NCI-H2196 (cell line): Measurements from ENCODE around the gene RABGAP1.

Experiments
- DNase-seq: peaks from one replicate; lab custom pipeline; 2025; ENCODE audit not compliant: unreplicated experiment; lab: John Stamatoyannopoulos, UW

Gene RABGAP1

GRCh38 chr9:123150708-123151503, 210.1 kb downstream of the RABGAP1 start:
- DNase-seq, result no peak
